ENCODE measurements around the gene BICC1. TPM values are rescaled to one million over a fixed set of nuclear protein-coding genes. Genes with fewer than 3 reads are reported as not detected.

Gene BICC1
- total and polyA plus RNA-seq, 2 donors (not counting 3 experiments of a cell fraction or from before 2014, with no cell fraction given), result 0.06 to 0.29 TPM

- no peak for FAIRE-seq
- DNase-seq (ENCODE audit: low read depth, low spot score), result no peak
- CTCF ChIA-PET, result no interaction called here
- Histone ChIP-seq H3K36me3 (ENCODE audit: control insufficient read depth in 2 of 2, extremely low read depth in 1 of 2, insufficient read depth in 2 of 2, low read length in 2 of 2) (no peaks in the 10 kb centered on the region), H3K9ac (replicated peaks; ENCODE audit: extremely low read depth, insufficient read depth, low read length) (no peak overlapping the region), H2AFZ (ENCODE audit: low read depth, low read length) (no peak overlapping the region), H3K27ac (ENCODE audit: insufficient read depth, low read depth, low read length) (no peak overlapping the region), H3K9me3 (replicated peaks; ENCODE audit: control insufficient read depth, insufficient read depth, low read length) (no peaks in the 10 kb centered on the region), H3K79me2 (ENCODE audit: control insufficient read depth, insufficient read depth, low read length) (no peaks in the 10 kb centered on the region), H3K27me3 (ENCODE audit: control insufficient read depth in 2 of 2, insufficient read depth in 2 of 2, low read length in 2 of 2) (no peaks in the 10 kb centered on the region), H3K4me1 (ENCODE audit: control insufficient read depth, extremely low read depth, insufficient read depth, low read length) (no peaks in the 10 kb centered on the region), H3K9me1 (replicated peaks; ENCODE audit: control insufficient read depth, extremely low read depth, insufficient read depth, low read length) (no peaks in the 10 kb centered on the region), H4K20me1 (replicated peaks; ENCODE audit: control insufficient read depth, extremely low read depth, insufficient read depth, low read length) (no peaks in the 10 kb centered on the region), H3K4me3 (replicated peaks in 1 of 3; ENCODE audit: insufficient read depth in 1 of 3, low read depth in 1 of 3, low read length in 3 of 3) (no peak overlapping the region), H3K4me2 (ENCODE audit: insufficient read depth, low read length) (no peak overlapping the region)
- intact Hi-C loops (cut with micrococcal nuclease) (no loop called here), dilution Hi-C loops (cut with MboI; ENCODE audit: extremely low pct_ligation_motif_present, low sequenced_read_pairs) (no loop called here)
- BruUV-seq (replicated peaks), result no TSS peak
- no peak for TF ChIP-seq EZH2 (IDR thresholded peaks at IDR 0.05; ENCODE audit: borderline replicate concordance, low read depth, low read length, severe bottlenecking)
- no peak for TF ChIP-seq POLR2AphosphoS5 (IDR thresholded peaks at IDR 0.05; ENCODE audit: insufficient read depth, low read depth, low read length)
- no peak for TF ChIP-seq JUN (IDR thresholded peaks at IDR 0.05; ENCODE audit: borderline replicate concordance, insufficient read depth, insufficient read length, low read depth)
- TF ChIP-seq MYC (IDR thresholded peaks at IDR 0.05; ENCODE audit: low read depth, low read length), result no peak
- no peak for TF ChIP-seq MAX (IDR thresholded peaks at IDR 0.05; ENCODE audit: insufficient read depth, insufficient read length)
- POLR2A ChIA-PET, result no interaction called here
These were observed 69.4 kb downstream of the BICC1 start for GRCh38 chr10:58582045-58582444.

- Histone ChIP-seq H3K36me3 (ENCODE audit: control insufficient read depth in 2 of 2, extremely low read depth in 1 of 2, insufficient read depth in 2 of 2, low read length in 2 of 2) (no peaks in the 10 kb centered on the region), H3K4me2 (ENCODE audit: insufficient read depth, low read length) (no peak overlapping the region), H3K27me3 (ENCODE audit: control insufficient read depth in 2 of 2, insufficient read depth in 2 of 2, low read length in 2 of 2) (no peaks in the 10 kb centered on the region), H4K20me1 (replicated peaks; ENCODE audit: control insufficient read depth, extremely low read depth, insufficient read depth, low read length) (no peaks in the 10 kb centered on the region), H3K4me3 (replicated peaks in 1 of 3; ENCODE audit: insufficient read depth in 1 of 3, low read depth in 1 of 3, low read length in 3 of 3) (no peak overlapping the region), H2AFZ (ENCODE audit: low read depth, low read length) (no peak overlapping the region), H3K9me3 (replicated peaks; ENCODE audit: control insufficient read depth, insufficient read depth, low read length) (no peaks in the 10 kb centered on the region), H3K9me1 (replicated peaks; ENCODE audit: control insufficient read depth, extremely low read depth, insufficient read depth, low read length) (no peaks in the 10 kb centered on the region), H3K9ac (replicated peaks; ENCODE audit: extremely low read depth, insufficient read depth, low read length) (no peak overlapping the region), H3K4me1 (ENCODE audit: control insufficient read depth, extremely low read depth, insufficient read depth, low read length) (no peaks in the 10 kb centered on the region), H3K79me2 (ENCODE audit: control insufficient read depth, insufficient read depth, low read length) (no peaks in the 10 kb centered on the region), H3K27ac (ENCODE audit: insufficient read depth, low read depth, low read length) (no peak overlapping the region)
- no peak for TF ChIP-seq EZH2 (IDR thresholded peaks at IDR 0.05; ENCODE audit: borderline replicate concordance, low read depth, low read length, severe bottlenecking)
- no peak for TF ChIP-seq FOS (IDR thresholded peaks at IDR 0.05; ENCODE audit: borderline replicate concordance, insufficient read depth, low read length)
- TF ChIP-seq POLR2A (IDR thresholded peaks at IDR 0.05; ENCODE audit: low read depth, low read length), result no peak
- TF ChIP-seq POLR2AphosphoS5 (IDR thresholded peaks at IDR 0.05; ENCODE audit: insufficient read depth, low read depth, low read length), result no peak
- no peak for TF ChIP-seq MAX (IDR thresholded peaks at IDR 0.05; ENCODE audit: insufficient read depth, insufficient read length)
- no peak for TF ChIP-seq GATA2 (IDR thresholded peaks at IDR 0.05; ENCODE audit: insufficient read depth, insufficient read length, low read depth, low read length)
- no peak for TF ChIP-seq JUN (IDR thresholded peaks at IDR 0.05; ENCODE audit: borderline replicate concordance, insufficient read depth, insufficient read length, low read depth)
- TF ChIP-seq CTCF (IDR thresholded peaks at IDR 0.05; ENCODE audit: extremely low read depth in 1 of 2, insufficient read depth in 1 of 2, low read depth in 1 of 2, low read length in 2 of 2), result no peak
- TF ChIP-seq MYC (IDR thresholded peaks at IDR 0.05; ENCODE audit: low read depth, low read length), result no peak
- ChIA-PET POLR2A (no interaction called here), CTCF (no interaction called here)
- BruUV-seq (replicated peaks), result no TSS peak
- intact Hi-C loops (cut with micrococcal nuclease), result no loop called here
- DNase-seq (ENCODE audit: low read depth, low spot score) (no peak), FAIRE-seq (no peak)
- dilution Hi-C loops (cut with MboI; ENCODE audit: extremely low pct_ligation_motif_present, low sequenced_read_pairs), result no loop called here
These were observed 72.8 kb downstream of the BICC1 start for GRCh38 chr10:58585435-58585834.
